Neural cell (in vitro differentiated cells): ENCODE data around the gene PRDM13. TPM values are rescaled to one million over a fixed set of nuclear protein-coding genes. Genes with fewer than 3 reads are reported as not detected.

Experiments
- H2AFZ ChIP-seq: fragments of 200-600, 300-800 bp; sonication (generic), shearing (Covaris generic); 2 replicates; pipeline ENCODE4 v1.6.0; 2014; ENCODE audit warnings: low read depth, mild to moderate bottlenecking, antibody characterized with exemption, low read length, moderate library complexity
- H3F3A ChIP-seq: fragments of 200-600 bp; shearing (Covaris generic); 2 replicates; pipeline ENCODE4 v1.6.1; 2016; ENCODE audit warnings: mild to moderate bottlenecking, moderate library complexity, mixed read lengths, antibody characterized with exemption, low read length; ENCODE audit not compliant: insufficient read depth, poor library complexity, severe bottlenecking
- H3K27ac ChIP-seq: fragments of 200-600, 300-800 bp; sonication (generic), shearing (Covaris generic); 2 replicates; pipeline ENCODE4 v1.5.1; 2014; ENCODE audit warnings: mild to moderate bottlenecking, low read length, moderate library complexity
- H3K27me3 ChIP-seq: fragments of 300-800, 200-600 bp; sonication (generic), shearing (Covaris generic); 2 replicates; pipeline ENCODE4 v1.6.0; 2014; ENCODE audit warnings: mild to moderate bottlenecking, low read depth, low read length, moderate library complexity; ENCODE audit not compliant: insufficient read depth
- H3K36me3 ChIP-seq: fragments of 300-800, 200-600 bp; sonication (generic), shearing (Covaris generic); 2 replicates; pipeline ENCODE4 v1.5.1; 2014; ENCODE audit warnings: mild to moderate bottlenecking, antibody characterized with exemption, low read length, moderate library complexity; ENCODE audit not compliant: insufficient read depth
- H3K4me2 ChIP-seq: fragments of 300-800, 200-600 bp; sonication (generic), shearing (Covaris generic); 2 replicates; pipeline ENCODE4 v1.6.0; 2014; ENCODE audit warnings: mild to moderate bottlenecking, low read length
- H3K4me3 ChIP-seq: fragments of 300-800, 200-600 bp; sonication (generic), shearing (Covaris generic); 2 replicates; pipeline ENCODE4 v1.5.1; 2014; ENCODE audit warnings: mild to moderate bottlenecking, low read length, moderate library complexity
- H3K79me2 ChIP-seq: fragments of 200-600 bp; shearing (Covaris generic); replicated peaks from 2 replicates; pipeline ENCODE4 v1.6.0; 2014; ENCODE audit warnings: mild to moderate bottlenecking, low read length, moderate library complexity; ENCODE audit not compliant: insufficient read depth
- H3K9ac ChIP-seq: fragments of 300-800, 200-600 bp; sonication (generic), shearing (Covaris generic); 2 replicates; pipeline ENCODE4 v1.6.1; 2016; ENCODE audit warnings: mild to moderate bottlenecking, low read length, mixed read lengths
- H3K9me2 ChIP-seq: fragments of 200-600 bp; shearing (Covaris generic); 2 replicates; pipeline ENCODE4 v1.6.1; 2016; ENCODE audit warnings: mild to moderate bottlenecking, low read length, mixed read lengths; ENCODE audit not compliant: insufficient read depth
- H3K9me3 ChIP-seq: fragments of 200-600, 300-800 bp; sonication (generic), shearing (Covaris generic); 2 replicates; pipeline ENCODE4 v1.6.1; 2016; ENCODE audit warnings: mild to moderate bottlenecking, mixed run types, low read length, moderate library complexity, mixed read lengths
- H4K20me1 ChIP-seq: fragments of 200-600 bp; shearing (Covaris generic); 2 replicates; pipeline ENCODE4 v1.6.1; 2016; ENCODE audit warnings: mild to moderate bottlenecking, mixed run types; ENCODE audit not compliant: insufficient read depth
- CTCF ChIP-seq: fragments of 450-650 bp; IDR thresholded peaks from 2 replicates; pipeline ENCODE4 v1.5.1; 2014; ENCODE audit warnings: antibody characterized with exemption, mild to moderate bottlenecking, moderate library complexity; ENCODE audit not compliant: poor library complexity, severe bottlenecking
- EP300 ChIP-seq: fragments of 450-650 bp; conservative IDR thresholded peaks from 2 replicates; pipeline ENCODE4 v1.6.1; 2014; ENCODE audit warnings: antibody characterized with exemption, mild to moderate bottlenecking, moderate library complexity; ENCODE audit not compliant: poor library complexity, severe bottlenecking
- EZH2 ChIP-seq: fragments of 200-600, 300-800 bp; shearing (Covaris generic), sonication (generic); IDR thresholded peaks from 2 replicates; pipeline ENCODE4 v1.6.1; 2014; ENCODE audit warnings: antibody characterized with exemption, low read length, borderline replicate concordance, mild to moderate bottlenecking; ENCODE audit not compliant: insufficient read depth, poor library complexity, severe bottlenecking
- MXI1 ChIP-seq: fragments of 450-650 bp; conservative IDR thresholded peaks from 2 replicates; pipeline ENCODE4 v1.6.1; 2014; ENCODE audit warnings: antibody characterized with exemption, mild to moderate bottlenecking; ENCODE audit not compliant: poor library complexity, severe bottlenecking
- POLR2AphosphoS5 ChIP-seq: IDR thresholded peaks from 2 replicates; pipeline ENCODE4 v1.6.1; 2012
- RAD21 ChIP-seq: fragments of 450-650 bp; conservative IDR thresholded peaks from 2 replicates; pipeline ENCODE4 v1.6.1; 2014; ENCODE audit warnings: antibody characterized with exemption, mild to moderate bottlenecking, moderate library complexity
- REST ChIP-seq: IDR thresholded peaks from 2 replicates; pipeline ENCODE4 v1.6.1; 2012; ENCODE audit warnings: borderline replicate concordance
- SMC3 ChIP-seq: fragments of 450-650 bp; conservative IDR thresholded peaks from 2 replicates; pipeline ENCODE4 v1.6.1; 2014; ENCODE audit warnings: antibody characterized with exemption, mild to moderate bottlenecking, moderate library complexity; ENCODE audit not compliant: poor library complexity
- TAF1 ChIP-seq: IDR thresholded peaks from 2 replicates; pipeline ENCODE4 v1.6.1; 2012; ENCODE audit warnings: low read depth
- polyA plus RNA-seq: library from polyadenylated mRNA; depleted of rRNA; stranded (reverse); fragments of >200 nt; gene quantifications from 2 replicates; pipeline ENCODE4 v1.2.3, GENCODE V29; 2014

The PRDM13 gene
- polyA plus RNA-seq, 1 donor from 2014 or later = not detected

- H3K27ac ChIP-seq = no peak overlapping the region
- no peaks in the 10 kb centered on the region for H3F3A ChIP-seq
- H3K4me3 ChIP-seq = peak overlapping the region; percentile 61
- peaks cover 100% of the 10 kb centered on the region for H3K27me3 ChIP-seq
- no peak overlapping the region for H3K4me2 ChIP-seq
- no peaks in the 10 kb centered on the region for H3K9me2 ChIP-seq
- H2AFZ ChIP-seq = no peak overlapping the region
- H3K79me2 ChIP-seq = no peaks in the 10 kb centered on the region
- no peak overlapping the region for H3K9ac ChIP-seq
- TF ChIP-seq CTCF (peak; percentile 11), EZH2 (peak; percentile 93), REST (no peak), SMC3 (peak; percentile 1), RAD21 (no peak), MXI1 (no peak), EP300 (no peak), POLR2AphosphoS5 (no peak)
- no peaks in the 10 kb centered on the region for H4K20me1 ChIP-seq
- peaks cover 8% of the 10 kb centered on the region for H3K9me3 ChIP-seq
- H3K36me3 ChIP-seq = no peaks in the 10 kb centered on the region
Observed at GRCh38 chr6:99613705-99614429, 7.2 kb downstream of the PRDM13 start.

GRCh38 chr6:99614430-99615186 lies 8.0 kb downstream of the PRDM13 start:
- H3K4me2 ChIP-seq = no peak overlapping the region
- no peak overlapping the region for H3K9ac ChIP-seq
- H3K4me3 ChIP-seq = peak overlapping the region; percentile 61
- H3K9me3 ChIP-seq = peaks cover 8% of the 10 kb centered on the region
- H3K9me2 ChIP-seq = no peaks in the 10 kb centered on the region
- H3K79me2 ChIP-seq = no peaks in the 10 kb centered on the region
- peaks cover 100% of the 10 kb centered on the region for H3K27me3 ChIP-seq
- H3K36me3 ChIP-seq = no peaks in the 10 kb centered on the region
- H2AFZ ChIP-seq = no peak overlapping the region
- H4K20me1 ChIP-seq = no peaks in the 10 kb centered on the region
- H3K27ac ChIP-seq = no peak overlapping the region
- no peaks in the 10 kb centered on the region for H3F3A ChIP-seq
- TF ChIP-seq TAF1 (no peak), SMC3 (no peak), CTCF (no peak), MXI1 (no peak), RAD21 (no peak), EP300 (no peak), EZH2 (peak; percentile 71)
